Stimulated activated CD8-positive, alpha-beta memory T cell treated with anti-CD3 and anti-CD28 coated beads, Interleukin-4, amount 100 ng/mL, for 1 hour (primary cell): ENCODE measurements around the gene WDR72.
"Not testable (repeated sequence)": the region's sequence is repeated elsewhere in the genome, so short reads cannot be mapped to it uniquely, and the experiment has no call there.

Source experiments
- DNase-seq, 2 donors: peaks; one replicate each; pipeline ENCODE4 v3.0.0-alpha.2; 2020; ENCODE audit warnings: low read depth in 2 of 2, low spot score in 1 of 2

The WDR72 gene

DNA sequence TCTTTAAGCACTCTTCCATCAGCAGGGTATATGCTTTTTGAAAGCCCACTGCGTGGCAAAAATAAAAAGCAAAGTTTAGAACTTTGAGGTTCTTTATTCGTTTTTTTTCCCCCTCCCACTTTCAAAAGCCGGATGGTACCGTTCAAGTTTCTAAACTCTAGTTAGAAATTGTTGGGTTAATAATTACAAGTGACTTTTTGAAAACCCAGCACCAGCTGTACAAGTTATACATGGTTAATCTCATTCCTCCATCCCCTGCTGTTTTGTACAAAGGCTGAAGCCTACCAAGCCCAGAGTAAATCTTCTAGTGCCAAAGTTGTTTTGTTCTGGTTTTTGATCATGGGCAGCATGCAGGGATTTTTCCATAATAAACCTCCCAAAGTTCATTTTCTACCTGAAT, 48.6 kb downstream of the WDR72 start:
- DNase-seq = no peak

DNA sequence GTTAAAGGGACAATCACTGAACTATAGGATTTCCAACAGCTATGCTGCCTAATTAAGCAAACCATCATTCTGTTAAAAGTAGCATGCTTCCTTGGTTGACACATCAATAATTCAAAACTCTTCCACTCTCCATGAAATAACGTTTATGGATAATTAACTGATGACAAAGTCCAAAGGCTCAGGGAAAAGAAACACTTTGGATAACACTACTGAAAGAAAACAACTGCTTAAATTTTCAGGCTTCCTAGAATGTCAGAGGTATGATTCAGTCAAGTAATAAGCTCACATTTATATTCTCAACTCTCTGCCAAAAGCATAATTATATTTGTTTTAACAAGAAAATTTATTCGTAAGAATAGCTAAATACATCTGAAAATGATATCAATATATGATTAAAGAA, 49.6 kb downstream of the WDR72 start:
- no peak for DNase-seq

DNA sequence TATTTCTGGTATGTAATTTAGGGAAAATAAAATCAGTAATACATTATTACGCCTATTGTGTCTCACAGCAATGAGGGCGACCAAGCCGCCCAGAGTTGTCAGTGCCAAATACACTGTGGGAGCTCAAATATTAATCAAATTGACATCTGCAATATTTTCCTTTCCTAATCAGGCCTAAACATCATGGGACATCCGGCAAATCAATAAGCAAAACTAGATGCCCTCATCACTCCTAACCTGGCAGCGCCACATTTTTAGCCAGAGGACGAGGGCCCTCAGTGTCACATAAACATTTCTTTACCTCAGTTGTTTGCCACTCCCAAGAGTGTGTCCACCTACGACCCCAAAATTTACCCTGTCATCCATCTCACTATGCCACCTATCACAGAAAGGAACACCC, 64.1 kb downstream of the WDR72 start:
- no peak for DNase-seq

GRCh38 chr15:53694476-53694874, 65.0 kb downstream of the WDR72 start:
- no peak for DNase-seq

- DNase-seq = no peak
Observed at GRCh38 chr15:53693729-53694475, 65.6 kb downstream of the WDR72 start.

DNA sequence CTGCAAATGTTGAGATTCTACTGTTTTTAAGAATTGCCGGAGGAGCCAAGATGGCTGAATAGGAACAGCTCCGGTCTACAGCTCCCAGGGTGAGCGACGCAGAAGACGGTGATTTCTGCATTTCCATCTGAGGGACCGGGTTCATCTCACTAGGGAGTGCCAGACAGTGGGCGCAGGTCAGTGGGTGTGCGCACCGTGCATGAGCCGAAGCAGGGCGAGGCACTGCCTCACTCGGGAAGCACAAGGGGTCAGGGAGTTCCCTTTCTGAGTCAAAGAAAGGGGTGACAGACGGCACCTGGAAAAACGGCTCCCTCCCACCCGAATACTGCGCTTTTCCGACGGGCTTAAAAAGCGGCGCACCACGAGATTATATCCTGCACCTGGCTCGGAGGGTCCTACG, 75.3 kb downstream of the WDR72 start:
- DNase-seq = not testable (repeated sequence)

- no peak for DNase-seq
Observed at GRCh38 chr15:53681056-53681455, 78.4 kb downstream of the WDR72 start.

- no peak for DNase-seq
Observed at GRCh38 chr15:53675832-53676231, 83.6 kb downstream of the WDR72 start.

DNA sequence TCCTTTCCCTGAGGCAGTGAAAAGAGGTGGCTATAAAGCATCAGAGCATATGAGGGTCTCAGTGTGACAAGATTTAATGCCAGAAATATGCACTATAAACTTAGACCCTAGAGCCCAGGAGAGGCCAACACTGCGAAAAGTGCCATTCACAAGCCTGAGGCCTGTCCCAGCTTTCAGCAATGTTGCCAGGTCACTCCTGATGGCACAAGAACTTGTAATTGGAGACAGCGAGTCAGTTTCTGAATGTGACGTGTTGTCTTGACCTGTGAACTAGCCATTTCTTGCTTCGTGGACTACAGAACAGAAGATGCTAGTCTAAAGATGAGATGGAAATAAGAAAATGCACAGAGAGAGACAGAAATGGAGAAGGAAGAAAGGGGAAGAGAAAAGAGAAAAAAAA, 87.9 kb downstream of the WDR72 start:
- no peak for DNase-seq

DNA sequence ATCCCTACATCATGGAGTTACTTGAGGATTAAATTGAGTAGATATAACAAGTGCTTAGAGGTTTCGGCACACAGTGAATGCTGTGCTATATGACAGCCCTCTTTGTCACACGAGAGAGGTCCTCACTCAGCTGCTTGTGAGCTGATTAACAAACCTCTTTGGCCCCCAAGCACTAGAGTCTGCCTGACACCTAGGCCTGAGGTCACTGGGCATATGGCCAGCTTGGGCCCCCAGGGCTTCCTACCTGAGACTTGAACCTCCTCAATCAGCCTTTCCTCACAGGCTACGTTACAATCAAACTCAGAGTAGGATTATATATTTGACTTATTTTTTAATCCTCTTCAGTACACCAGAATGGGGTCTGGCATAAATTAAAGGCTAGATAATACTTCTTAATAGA, 88.8 kb downstream of the WDR72 start:
- DNase-seq = no peak

GRCh38 chr15:53665930-53666329, 93.5 kb downstream of the WDR72 start:
- no peak for DNase-seq

GRCh38 chr15:53658827-53659555, 100.5 kb downstream of the WDR72 start:
- DNase-seq = no peak

DNA sequence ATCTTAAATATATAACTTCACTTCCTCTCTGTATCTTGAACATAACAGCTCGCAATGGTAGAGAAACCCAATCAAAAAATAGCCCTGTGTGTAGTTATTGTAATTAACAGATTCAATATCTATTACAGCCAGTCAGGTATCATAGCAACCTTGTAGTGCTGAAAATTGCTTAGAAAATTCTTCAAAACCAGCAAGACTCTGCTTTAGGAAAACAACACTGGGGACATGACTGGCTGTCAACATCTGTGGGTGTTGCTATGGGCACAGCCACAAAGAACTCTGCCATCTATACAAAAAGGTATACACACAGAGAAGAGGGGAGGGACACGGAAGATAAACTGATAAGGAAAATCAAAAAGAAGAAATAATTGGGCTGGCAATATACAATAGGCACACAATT, 101.2 kb downstream of the WDR72 start:
- no peak for DNase-seq

GRCh38 chr15:53648934-53649333, 110.5 kb downstream of the WDR72 start:
- DNase-seq = no peak

DNA sequence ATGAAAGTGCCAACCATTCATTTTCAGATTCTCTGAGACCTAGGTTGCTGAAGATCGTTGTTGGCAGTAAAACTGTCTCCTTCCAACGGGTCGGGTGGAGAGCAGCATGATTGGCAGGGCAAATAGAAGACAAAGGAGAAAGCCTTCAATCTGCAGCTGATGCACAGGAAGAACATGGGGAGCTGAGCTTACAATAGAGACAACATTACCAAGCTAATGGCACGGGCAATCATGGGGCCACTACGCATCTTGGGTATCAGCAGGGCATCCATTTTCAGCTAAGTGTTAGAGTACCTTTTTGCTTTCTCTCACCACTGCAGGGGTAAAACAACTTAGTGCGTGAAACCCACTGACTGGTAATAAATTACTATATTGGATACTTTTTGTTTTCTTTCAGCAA, 114.8 kb downstream of the WDR72 start:
- no peak for DNase-seq

GRCh38 chr15:53634517-53635106, 124.9 kb downstream of the WDR72 start:
- DNase-seq = no peak

GRCh38 chr15:53627279-53627678, 132.2 kb downstream of the WDR72 start:
- no peak for DNase-seq

DNA sequence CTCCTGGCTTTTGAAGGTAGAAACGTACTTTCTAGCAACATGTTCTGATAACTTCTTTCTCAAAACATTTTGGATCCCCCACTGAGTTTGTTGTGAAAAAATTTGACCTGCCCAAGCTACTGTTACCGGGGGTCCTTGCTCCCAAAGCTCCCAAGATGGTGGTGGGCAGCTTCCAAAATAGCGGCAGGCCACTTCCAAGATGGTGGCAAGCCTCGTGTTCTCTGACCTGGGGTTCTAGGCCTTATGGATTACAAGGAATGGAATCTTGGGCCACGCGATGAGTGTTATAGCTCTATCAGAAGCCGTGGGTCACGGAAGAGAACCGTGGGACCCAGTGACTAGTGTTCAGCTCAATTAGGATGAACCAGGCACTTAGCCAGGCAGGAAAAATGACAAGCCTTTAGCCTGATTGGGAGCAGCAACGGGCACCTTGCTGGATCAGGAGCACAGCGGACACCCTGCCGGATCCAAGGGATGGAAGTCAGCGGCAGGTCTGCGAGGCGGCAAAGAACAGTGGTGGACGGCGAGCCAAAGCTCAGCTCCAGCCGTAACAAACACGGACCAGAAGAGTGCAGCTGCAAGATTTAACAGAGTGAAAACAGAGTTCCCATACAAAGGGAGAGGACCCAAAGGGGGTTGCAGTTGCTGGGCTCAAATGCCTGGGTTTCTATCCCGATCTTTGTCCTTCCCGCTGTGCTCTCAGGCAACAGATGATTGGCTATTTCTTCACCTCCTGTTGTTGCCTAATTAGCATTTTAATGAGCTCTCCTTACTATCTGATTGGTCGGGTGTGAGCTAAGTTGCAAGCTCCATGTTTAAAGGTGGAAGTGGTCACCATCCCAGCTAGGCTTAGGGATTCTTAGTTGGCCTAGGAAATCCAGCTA, 133.3 kb downstream of the WDR72 start:
- DNase-seq = no peak

DNA sequence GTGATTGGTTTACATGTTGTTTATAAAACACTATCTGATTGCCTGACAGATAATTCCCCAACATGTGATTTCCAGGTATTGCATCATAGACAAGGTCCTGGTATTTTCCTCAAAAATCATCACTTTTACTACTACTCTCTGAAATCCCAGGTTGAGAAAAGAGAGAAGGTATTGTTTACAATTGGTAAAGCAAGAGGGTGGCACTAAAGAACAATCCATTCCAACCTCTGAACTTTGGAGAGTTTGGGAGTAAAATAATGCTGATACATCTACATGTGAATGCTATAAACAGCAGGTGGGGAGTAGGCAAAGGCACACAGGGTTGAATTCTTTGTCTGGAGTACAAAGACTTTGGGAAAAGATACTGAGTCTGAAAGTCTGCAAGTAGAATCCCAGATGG, 134.2 kb downstream of the WDR72 start:
- no peak for DNase-seq

DNA sequence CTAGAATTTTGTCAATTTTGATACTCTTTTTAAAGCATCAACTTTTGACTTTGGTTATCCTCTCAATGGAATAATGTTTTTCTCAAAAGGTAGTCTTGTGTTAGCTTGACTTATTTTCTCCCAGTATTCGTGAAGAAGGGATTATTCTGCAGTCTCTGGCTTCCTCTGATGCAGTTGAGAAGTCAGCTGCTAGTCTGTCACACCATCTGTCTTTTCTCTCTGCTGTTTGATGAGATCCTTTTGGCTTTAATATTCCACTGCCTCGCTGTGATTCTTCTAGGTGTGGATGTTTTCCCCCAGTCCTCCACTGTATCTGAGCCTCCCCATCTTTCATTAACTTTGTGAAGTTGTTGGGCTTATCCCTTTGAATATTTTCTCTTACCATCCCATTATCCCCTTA, 141.0 kb downstream of the WDR72 start:
- no peak for DNase-seq

DNA sequence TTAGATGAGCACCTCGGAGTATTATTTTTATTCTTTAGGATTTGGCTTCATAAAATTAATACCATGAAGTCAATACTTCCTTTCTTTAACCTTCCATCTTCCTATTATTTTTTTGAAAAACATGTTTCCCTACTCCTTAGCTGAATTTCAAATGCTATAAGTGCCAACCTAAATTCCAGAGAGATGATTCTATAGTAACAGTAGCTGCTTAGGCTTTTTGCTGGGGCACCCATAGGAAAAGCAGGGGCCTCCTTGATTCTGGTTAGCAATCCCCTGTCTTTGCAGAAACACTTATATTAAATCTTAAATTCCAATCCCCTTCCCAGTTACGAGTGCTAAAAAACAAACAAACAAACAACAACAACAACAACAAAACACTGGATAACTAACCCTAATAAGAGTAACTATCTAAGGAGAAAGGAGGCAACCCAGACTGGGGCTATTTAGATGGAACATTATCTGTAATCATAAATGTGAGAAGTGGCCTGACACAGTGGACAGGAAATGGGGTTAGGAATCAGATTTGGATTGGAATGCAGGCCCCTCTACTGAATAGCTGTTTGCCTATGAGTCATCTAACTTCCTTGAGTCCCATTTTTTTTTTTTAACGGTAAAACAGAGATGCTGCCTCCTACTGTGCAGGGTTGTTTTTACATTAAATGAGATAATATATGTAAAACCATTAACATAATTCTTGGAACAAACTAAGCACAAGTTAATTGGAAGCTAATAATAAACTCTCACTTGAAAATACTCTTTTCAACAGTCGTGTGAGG, 148.1 kb downstream of the WDR72 start:
- DNase-seq = no peak
